Endothelial cell of umbilical vein (primary cell): ENCODE data around the gene ABRAXAS1. TPM values are rescaled to one million over a fixed set of nuclear protein-coding genes. Genes with fewer than 3 reads are reported as not detected.

Source experiments
- BruUV-seq: library from RNA; stranded (reverse); fragments of 400-500 nt; replicated peaks from 2 replicates; lab custom pipeline; 2021; lab: Mats Ljungman, UMichigan
- CTCF ChIA-PET: fragments of 300-600, 350-600 bp; sonication (Branson Sonifier 250); formaldehyde crosslinking; loops from one replicate; lab custom pipeline; 2021; ENCODE audit warnings: antibody characterized with exemption, inconsistent platforms; lab: Charles Lee
- POLR2A ChIA-PET: fragments of 300-600, 350-600 bp; sonication (Branson Sonifier 250); formaldehyde crosslinking; loops from one replicate; lab custom pipeline; 2021; ENCODE audit warnings: antibody characterized with exemption, inconsistent platforms; lab: Charles Lee
- DNase-seq: peaks from one replicate; pipeline ENCODE4 v3.0.0-alpha.2; 2011; ENCODE audit warnings: low read depth, low spot score
- FAIRE-seq: peaks from 2 replicates; lab custom pipeline; 2011; peaks lifted over from hg19 to GRCh38; lab: Jason Lieb, UNC
- H2AFZ ChIP-seq: 2 replicates; pipeline ENCODE4 v1.6.0; 2012; ENCODE audit warnings: low read depth, low read length, control low read depth, inconsistent platforms
- H3K27ac ChIP-seq: 2 replicates; pipeline ENCODE4 v1.5.1; 2011; ENCODE audit warnings: low read depth, mild to moderate bottlenecking, control low read depth, low read length, moderate library complexity; ENCODE audit not compliant: insufficient read depth
- H3K27me3 ChIP-seq, 2 experiments: 2 replicates each; pipeline versions ENCODE4 v1.6.0 to v1.6.1; 2011; ENCODE audit warnings: low read length in 2 of 2, mixed read lengths in 1 of 2; ENCODE audit not compliant: control insufficient read depth in 2 of 2, insufficient read depth in 2 of 2
- H3K36me3 ChIP-seq, 2 experiments: 2 replicates in 1 of 2; 3 replicates in 1 of 2; pipeline ENCODE4 v1.5.1; 2011; ENCODE audit warnings: low read length in 2 of 2, mild to moderate bottlenecking in 1 of 2, moderate library complexity in 1 of 2; ENCODE audit not compliant: control insufficient read depth in 2 of 2, insufficient read depth in 2 of 2; ENCODE audit errors: extremely low read depth in 1 of 2
- H3K4me1 ChIP-seq: 3 replicates; pipeline ENCODE4 v1.5.1; 2011; ENCODE audit warnings: mild to moderate bottlenecking, low read length; ENCODE audit not compliant: control insufficient read depth, insufficient read depth; ENCODE audit errors: extremely low read depth
- H3K4me2 ChIP-seq: 2 replicates; pipeline ENCODE4 v1.6.1; 2011; ENCODE audit warnings: low read length, control low read depth, mixed read lengths; ENCODE audit not compliant: insufficient read depth
- H3K4me3 ChIP-seq, 3 experiments: fragments of 200-600 bp in 1 of 3; sonication (generic), shearing (Covaris generic) in 1 of 3; replicated peaks in 1 of 3; 2 replicates each; pipeline ENCODE4 v1.5.1; 2011 to 2016; ENCODE audit warnings: control low read depth in 3 of 3, low read length in 3 of 3, mild to moderate bottlenecking in 2 of 3, inconsistent platforms in 1 of 3, low read depth in 1 of 3, moderate library complexity in 1 of 3; ENCODE audit not compliant: insufficient read depth in 1 of 3
- H3K79me2 ChIP-seq: 2 replicates; pipeline ENCODE4 v1.6.0; 2012; ENCODE audit warnings: low read length, inconsistent platforms; ENCODE audit not compliant: control insufficient read depth, insufficient read depth
- H3K9ac ChIP-seq: replicated peaks from 2 replicates; pipeline ENCODE3; 2011; ENCODE audit warnings: low read length, control low read depth; ENCODE audit not compliant: insufficient read depth; ENCODE audit errors: extremely low read depth
- H3K9me1 ChIP-seq: replicated peaks from 3 replicates; pipeline ENCODE4 v1.6.0; 2011; ENCODE audit warnings: mild to moderate bottlenecking, low read length; ENCODE audit not compliant: control insufficient read depth, insufficient read depth; ENCODE audit errors: extremely low read depth
- H3K9me3 ChIP-seq: replicated peaks from 2 replicates; pipeline ENCODE4 v1.5.1; 2012; ENCODE audit warnings: low read length, inconsistent platforms; ENCODE audit not compliant: control insufficient read depth, insufficient read depth
- H4K20me1 ChIP-seq: replicated peaks from 2 replicates; pipeline ENCODE3; 2011; ENCODE audit warnings: mild to moderate bottlenecking, low read length; ENCODE audit not compliant: control insufficient read depth, insufficient read depth; ENCODE audit errors: extremely low read depth
- CTCF ChIP-seq, 2 donors: IDR thresholded peaks; 1 replicate in 1 of 2; 2 replicates in 1 of 2; pipeline ENCODE4 v1.5.1; 2011; ENCODE audit warnings: low read length in 2 of 2, mild to moderate bottlenecking in 2 of 2, moderate library complexity in 2 of 2, control low read depth in 1 of 2, inconsistent platforms in 1 of 2, low read depth in 1 of 2; ENCODE audit not compliant: insufficient read depth in 1 of 2; ENCODE audit errors: extremely low read depth in 1 of 2
- EZH2 ChIP-seq: IDR thresholded peaks from 2 replicates; pipeline ENCODE4 v1.6.1; 2012; ENCODE audit warnings: borderline replicate concordance, low read depth, mild to moderate bottlenecking, moderate library complexity, low read length, inconsistent platforms; ENCODE audit not compliant: severe bottlenecking
- FOS ChIP-seq: IDR thresholded peaks from 2 replicates; pipeline ENCODE4 v1.6.1; 2011; ENCODE audit warnings: mild to moderate bottlenecking, low read length, moderate library complexity, borderline replicate concordance; ENCODE audit not compliant: insufficient read depth
- GATA2 ChIP-seq: IDR thresholded peaks from 2 replicates; pipeline ENCODE4 v1.7.0; 2011; ENCODE audit warnings: low read depth, mild to moderate bottlenecking, moderate library complexity, mixed read lengths, low read length; ENCODE audit not compliant: insufficient read length, insufficient read depth
- JUN ChIP-seq: IDR thresholded peaks from 2 replicates; pipeline ENCODE4 v1.6.1; 2011; ENCODE audit warnings: borderline replicate concordance, low read depth; ENCODE audit not compliant: insufficient read length, insufficient read depth
- MAX ChIP-seq: IDR thresholded peaks from 2 replicates; pipeline ENCODE4 v1.6.1; 2011; ENCODE audit not compliant: insufficient read depth, insufficient read length
- MYC ChIP-seq: IDR thresholded peaks from one replicate; pipeline ENCODE4 v1.6.1; 2011; ENCODE audit warnings: mild to moderate bottlenecking, low read depth, low read length
- POLR2A ChIP-seq: IDR thresholded peaks from 2 replicates; pipeline ENCODE4 v1.6.1; 2012; ENCODE audit warnings: low read depth, mild to moderate bottlenecking, control low read depth, low read length
- POLR2AphosphoS5 ChIP-seq: IDR thresholded peaks from 2 replicates; pipeline ENCODE4 v1.6.1; 2012; ENCODE audit warnings: low read depth, mild to moderate bottlenecking, control low read depth, low read length, moderate library complexity; ENCODE audit not compliant: insufficient read depth
- dilution Hi-C: fragments of 300-500 bp; cut with MboI; formaldehyde crosslinking; loops from one replicate; pipeline ENCODE4 v1.15.0; 2019; ENCODE audit warnings: low sequenced_read_pairs; ENCODE audit not compliant: extremely low pct_ligation_motif_present
- intact Hi-C: fragments of 100-400 bp; cut with micrococcal nuclease; formaldehyde crosslinking; loops from one replicate; pipeline ENCODE4 v1.10.0; 2022
- polyA plus RNA-seq, 4 experiments: library from polyadenylated mRNA; depleted of rRNA in 3 of 4; stranded (reverse) in 3 of 4; unstranded in 1 of 4; fragments of >200 nt; gene quantifications; 2 replicates each; pipeline versions ENCODE4 v1.2.1 to v1.2.3, GENCODE V29; 2011 to 2012; ENCODE audit warnings: missing spikeins in 1 of 4
- total RNA-seq: library from RNA; stranded (reverse); gene quantifications from 2 replicates; pipeline ENCODE4 v1.2.3, GENCODE V29; 2021

The ABRAXAS1 gene
- total and polyA plus RNA-seq, 2 donors (not counting 3 experiments of a cell fraction or from before 2014, with no cell fraction given): 5.5 to 16.7 TPM

- Histone ChIP-seq H3K4me1 (peaks cover 9% of the 10 kb centered on the region), H3K9me3 (no peaks in the 10 kb centered on the region), H2AFZ (no peak overlapping the region), H3K27ac (no peak overlapping the region), H3K36me3 (no peaks in the 10 kb centered on the region), H4K20me1 (no peaks in the 10 kb centered on the region), H3K4me2 (no peak overlapping the region), H3K9me1 (no peaks in the 10 kb centered on the region), H3K79me2 (peaks cover 8% of the 10 kb centered on the region), H3K9ac (no peak overlapping the region), H3K4me3 (no peak overlapping the region), H3K27me3 (no peaks in the 10 kb centered on the region)
- no TSS peak for BruUV-seq
- TF ChIP-seq POLR2A: no peak
- TF ChIP-seq MAX: no peak
- TF ChIP-seq CTCF (IDR thresholded peaks at IDR 0.05; ENCODE audit: extremely low read depth in 1 of 2, insufficient read depth in 1 of 2, low read depth in 1 of 2, low read length in 2 of 2): no peak
- no peak for TF ChIP-seq JUN
- TF ChIP-seq POLR2AphosphoS5: no peak
- TF ChIP-seq EZH2: no peak
- TF ChIP-seq MYC: no peak
- TF ChIP-seq FOS: no peak
- TF ChIP-seq GATA2: no peak
- ChIA-PET POLR2A (no interaction called here), CTCF (no interaction called here)
- intact Hi-C loops (no loop called here), dilution Hi-C loops (no loop called here)
- DNase-seq: no peak
- no peak for FAIRE-seq
Observed at GRCh38 chr4:83449009-83449408, 35.9 kb downstream of the ABRAXAS1 start.
